GM19455 (cell line): Measurements from ENCODE around the gene LINGO1.

ENCODE experiments used
- ATAC-seq: cut with Tn5 transposase; IDR thresholded peaks from one replicate; pipeline ENCODE4 v1.9.1; 2021; ENCODE audit not compliant: unreplicated experiment

Gene LINGO1

DNA sequence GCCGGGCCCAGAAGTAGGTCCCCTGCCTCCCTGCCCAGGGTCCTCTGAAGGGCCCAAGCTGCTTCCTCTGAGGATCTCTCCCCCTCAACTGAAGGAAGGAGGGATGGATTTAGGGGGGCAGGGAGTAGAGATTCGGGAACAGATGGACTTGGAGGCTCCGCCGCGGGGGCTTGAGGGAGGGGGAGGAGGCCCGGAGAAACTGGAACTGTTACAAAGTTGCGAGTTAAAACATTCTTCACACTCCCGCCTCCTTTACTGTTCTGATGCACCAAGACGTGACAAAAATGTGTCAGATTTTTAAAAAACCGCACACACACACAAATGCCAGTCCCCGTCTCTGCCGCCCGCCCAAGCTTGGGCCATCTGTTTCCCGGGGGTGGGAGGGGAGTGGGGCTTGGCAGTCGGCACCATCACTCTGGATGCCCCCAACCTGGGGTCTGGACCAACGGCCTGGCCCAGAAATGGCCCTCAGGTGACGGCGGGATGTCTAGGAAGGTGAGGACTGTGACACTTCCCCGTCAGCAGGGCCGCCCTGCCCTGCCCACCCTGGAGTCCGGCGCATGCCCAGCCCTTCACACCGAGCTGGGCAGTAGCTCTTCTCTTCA, 25.0 kb upstream of the LINGO1 start:
- no peak for ATAC-seq

DNA sequence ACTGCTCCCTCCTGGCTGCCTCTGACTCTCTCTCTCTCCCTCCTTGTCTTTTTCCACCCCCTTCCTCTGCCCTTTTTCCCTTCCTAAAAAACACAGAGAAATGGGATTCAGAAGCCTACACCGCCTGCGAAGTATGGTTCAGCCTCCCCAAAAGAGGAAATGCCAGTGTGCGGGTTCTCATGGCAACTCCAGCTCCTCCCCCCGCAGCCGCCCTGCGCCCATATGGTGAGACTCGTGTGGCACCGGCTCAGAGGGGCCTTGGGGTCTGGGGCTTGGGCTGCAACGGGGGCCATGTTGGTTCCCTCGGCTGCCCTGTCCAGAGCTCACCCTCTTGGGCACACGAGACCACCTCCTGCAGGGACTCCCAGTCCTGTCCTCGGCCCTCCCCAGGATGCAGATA, 23.6 kb upstream of the LINGO1 start:
- ATAC-seq, result no peak

- ATAC-seq, result no peak
These were observed 22.3 kb upstream of the LINGO1 start for GRCh38 chr15:77654975-77655374.

DNA sequence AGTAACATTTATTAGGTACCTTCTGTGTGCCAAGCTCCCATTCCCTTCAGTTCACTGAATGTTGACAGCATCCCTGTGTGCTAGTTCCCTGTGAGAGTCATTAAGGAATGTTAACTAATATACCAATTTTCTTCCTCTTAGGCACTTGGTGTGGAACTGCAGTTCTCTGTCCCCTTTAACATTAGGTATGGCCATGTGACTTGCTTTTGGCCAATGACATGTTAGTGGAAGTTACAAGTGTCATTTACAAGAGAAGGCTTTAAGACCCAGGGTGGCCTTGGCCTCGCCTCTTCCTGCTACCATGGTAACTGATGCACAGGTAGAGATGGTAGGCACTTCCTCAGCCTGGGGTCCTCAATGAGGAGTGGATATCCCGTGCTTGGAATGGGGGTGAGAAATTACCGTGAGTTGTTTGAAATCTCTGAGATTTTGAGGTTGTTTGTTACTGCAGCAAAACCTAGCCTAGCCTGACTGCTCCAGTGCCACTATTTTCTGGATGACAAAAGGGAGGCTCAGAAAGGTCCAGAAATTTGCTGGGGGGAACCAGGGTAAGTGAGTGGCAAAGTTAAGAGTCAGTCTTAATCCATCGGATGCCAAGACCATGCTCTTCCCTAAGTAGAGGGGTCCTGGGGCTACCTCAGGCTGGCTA, 21.2 kb upstream of the LINGO1 start:
- no peak for ATAC-seq

- no peak for ATAC-seq
These were observed 17.6 kb upstream of the LINGO1 start for GRCh38 chr15:77650265-77650664.

- no peak for ATAC-seq
These were observed 16.9 kb upstream of the LINGO1 start for GRCh38 chr15:77649610-77650009.

DNA sequence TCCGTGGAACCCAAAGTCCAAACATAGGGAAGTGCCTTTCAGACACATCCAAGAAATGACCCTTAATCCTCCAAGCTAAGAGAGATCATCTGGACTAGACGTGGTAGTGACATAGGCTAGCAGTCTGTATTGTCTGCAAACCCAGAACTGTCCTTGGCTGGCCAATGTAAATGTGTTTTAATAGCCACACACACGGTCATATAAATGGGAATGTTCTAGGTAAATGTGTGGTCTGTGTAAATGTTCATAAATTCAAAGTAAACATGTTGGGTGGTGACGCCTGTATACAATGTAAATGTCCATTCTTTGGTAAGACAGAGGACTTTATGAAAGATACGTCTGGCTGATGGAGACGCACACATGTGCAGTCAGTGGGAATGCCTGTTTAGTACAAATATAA, 16.3 kb upstream of the LINGO1 start:
- no peak for ATAC-seq

DNA sequence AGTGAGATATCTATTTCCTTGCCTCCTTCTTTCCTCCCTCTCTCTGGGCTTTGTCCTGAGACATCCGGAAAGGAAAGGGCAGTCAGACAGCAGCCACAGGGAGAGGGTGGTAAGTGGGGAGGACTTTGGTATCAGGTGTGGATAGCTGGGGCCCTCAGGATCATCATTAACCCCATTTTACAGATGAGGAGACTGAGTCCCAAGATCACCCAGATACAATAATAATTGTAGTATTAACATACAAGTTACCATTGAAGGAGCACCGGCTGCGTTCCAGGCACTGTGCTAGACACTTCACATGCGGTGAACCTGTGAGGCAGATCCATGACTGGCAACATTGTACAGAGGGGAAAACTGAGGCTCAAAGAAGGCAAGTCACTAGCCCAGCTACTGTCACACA, 15.2 kb upstream of the LINGO1 start:
- no peak for ATAC-seq

DNA sequence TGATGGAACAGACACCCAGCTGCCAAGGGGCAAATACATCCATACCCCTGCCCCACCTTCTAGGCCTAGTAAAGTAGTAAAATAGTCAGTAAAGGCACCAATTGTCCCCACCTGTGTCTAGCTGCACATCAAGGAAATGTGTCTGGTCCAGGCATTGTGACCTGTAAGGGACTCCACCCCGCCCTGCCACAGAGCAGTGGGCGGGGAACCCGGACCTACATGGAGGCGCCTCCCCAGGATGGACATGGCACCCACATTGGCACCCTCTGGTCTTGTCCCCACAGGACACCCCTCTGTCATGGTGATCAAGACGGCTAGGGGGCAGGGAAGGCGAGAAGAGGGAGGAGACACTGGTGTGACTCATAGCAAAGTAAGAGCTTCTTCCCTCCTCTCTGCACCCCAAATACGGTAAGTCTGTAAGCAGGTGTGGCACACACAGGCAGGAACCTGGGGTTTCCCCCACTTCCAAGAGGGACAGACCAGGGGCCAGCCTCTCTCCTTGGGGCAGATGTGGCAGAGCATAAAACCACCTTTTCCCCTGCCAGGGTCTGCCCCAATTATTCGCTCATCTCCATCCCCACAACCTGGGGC, 13.5 kb upstream of the LINGO1 start:
- ATAC-seq, result no peak

DNA sequence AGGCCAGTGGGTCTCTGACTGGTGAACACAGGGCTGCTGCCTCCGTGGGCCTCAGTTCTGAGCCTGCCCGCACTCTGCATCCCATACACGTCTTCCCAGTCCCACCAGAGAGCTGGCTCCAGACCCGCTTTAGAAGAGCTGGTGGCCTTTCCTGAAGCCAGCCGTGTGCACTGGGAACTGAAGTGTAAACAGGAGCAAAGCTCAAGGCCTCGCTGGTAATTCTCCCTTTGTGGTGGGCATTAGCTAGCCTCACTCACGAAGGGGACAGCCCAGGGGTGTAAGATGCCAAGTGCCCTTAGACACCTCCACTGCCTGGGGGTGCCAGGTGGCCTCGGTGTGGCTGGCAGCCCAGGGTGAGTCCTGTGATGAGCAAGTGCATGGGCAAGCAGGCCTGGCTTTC, 12.9 kb upstream of the LINGO1 start:
- no peak for ATAC-seq

GRCh38 chr15:77644543-77645247, 12.0 kb upstream of the LINGO1 start:
- no peak for ATAC-seq

- ATAC-seq, result no peak
These were observed 11.1 kb upstream of the LINGO1 start for GRCh38 chr15:77643764-77644163.

DNA sequence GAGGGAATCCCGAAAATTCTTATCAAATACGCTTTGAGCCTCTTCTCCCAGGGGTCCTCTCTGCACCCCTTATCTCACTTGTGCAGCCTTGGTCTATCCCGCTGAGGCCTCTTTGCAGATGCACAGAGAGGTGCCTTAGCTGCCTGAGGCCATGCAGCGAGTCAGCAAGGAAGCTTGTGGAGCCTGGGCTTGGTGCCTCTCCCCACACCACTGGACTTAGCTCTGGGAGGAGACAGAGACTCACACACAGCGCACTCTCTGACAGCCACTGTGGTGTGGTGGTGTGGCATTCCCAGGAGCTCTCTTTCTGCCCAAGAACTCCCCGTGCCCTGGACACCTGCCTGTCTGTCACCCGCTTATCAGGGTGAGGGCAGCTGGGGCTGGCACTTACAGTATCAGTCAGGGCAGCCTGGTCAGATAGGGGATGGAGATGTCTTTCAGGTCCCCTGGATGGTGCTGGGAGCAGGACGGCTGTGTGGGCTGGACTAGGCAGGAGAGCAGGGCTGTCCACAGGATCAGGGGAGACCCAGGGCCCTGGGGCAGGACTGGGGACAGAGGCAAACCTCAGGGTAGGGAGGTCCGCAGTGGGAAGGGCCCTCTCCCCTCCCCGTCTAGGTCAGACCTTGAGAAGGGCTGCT, 10.2 kb upstream of the LINGO1 start:
- ATAC-seq, result no peak

DNA sequence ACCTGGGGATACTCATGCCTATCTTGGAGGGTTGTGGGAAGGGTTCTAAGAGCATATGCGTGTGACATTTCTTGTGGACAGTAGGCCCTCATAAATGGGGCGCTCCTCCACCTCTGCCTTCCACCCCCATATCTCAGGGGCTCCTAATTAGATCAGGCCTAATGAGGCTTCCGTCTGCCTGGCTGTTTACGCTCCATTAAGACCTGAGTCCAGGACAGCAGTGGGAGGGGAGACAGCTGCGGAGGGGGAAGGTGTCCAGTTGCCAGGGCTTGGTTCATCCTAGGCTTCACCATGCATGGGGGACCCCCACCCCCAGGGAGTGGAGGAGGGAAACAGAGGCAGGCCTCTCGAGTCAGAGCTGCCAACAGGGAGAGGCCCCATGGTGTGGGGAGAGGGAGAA, 9.3 kb upstream of the LINGO1 start:
- no peak for ATAC-seq

DNA sequence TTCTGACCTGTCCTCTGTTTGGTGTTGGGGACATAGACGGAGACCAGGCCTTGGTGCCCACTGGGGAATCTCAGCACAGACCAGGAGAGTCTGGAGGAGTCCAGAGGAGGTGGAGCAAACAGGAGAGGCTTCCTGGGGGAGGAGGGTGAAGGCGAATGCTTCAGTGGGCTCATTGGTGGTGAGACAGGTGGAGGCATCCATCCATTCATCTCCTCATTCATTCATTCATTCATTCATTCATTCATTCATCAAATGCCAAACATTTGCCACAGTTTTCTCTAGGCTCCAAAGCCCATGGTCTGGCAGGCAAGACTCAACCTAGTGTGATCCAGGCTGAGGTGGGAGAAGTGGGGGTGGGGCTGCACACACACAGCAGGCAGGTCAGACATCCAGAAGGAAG, 7.9 kb upstream of the LINGO1 start:
- no peak for ATAC-seq

- no peak for ATAC-seq
These were observed 6.7 kb upstream of the LINGO1 start for GRCh38 chr15:77639431-77639830.

DNA sequence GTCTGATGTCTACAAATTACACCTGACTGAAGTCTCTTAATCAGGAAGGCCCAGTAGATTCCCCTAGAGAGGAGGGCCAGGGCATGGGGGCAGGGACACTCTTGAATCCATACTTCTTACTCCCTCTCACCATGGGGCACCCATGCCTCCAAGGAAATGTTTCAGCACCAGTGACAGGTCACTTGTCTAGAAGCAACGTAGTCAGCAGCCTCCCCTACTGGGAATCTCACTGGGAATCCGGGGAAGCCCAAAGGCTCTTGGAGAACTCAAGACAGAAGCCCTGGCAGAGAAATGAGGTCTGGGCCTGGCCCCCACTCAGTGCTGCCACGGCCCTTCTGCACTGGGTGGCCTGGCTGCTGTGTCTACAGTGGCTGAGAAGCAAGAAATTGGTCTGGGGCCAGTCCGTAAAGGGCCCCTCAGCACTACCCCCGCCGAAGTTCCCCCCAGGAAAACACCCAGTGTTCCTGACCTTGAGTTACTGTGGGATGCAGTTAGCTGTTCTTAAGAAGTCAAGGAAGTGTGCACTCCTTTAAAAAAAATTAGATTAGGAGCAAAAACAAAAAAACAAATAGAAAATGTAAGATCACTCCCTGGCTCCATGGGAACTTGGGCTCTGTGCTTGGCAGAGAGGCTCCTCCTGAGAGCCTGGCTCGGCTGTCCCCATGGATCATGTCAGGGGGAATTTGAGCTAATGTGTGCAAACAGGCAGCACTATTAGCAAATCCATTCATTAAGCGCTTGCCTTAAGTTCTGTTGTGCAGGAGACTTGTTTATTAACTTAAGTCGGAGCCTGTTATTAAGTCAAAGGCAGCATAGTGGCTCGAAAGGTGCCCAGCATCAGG, 5.4 kb upstream of the LINGO1 start:
- no peak for ATAC-seq

- no peak for ATAC-seq
These were observed 3.5 kb upstream of the LINGO1 start for GRCh38 chr15:77636209-77636608.

GRCh38 chr15:77634266-77634962, 1.7 kb upstream of the LINGO1 start:
- ATAC-seq, result no peak

DNA sequence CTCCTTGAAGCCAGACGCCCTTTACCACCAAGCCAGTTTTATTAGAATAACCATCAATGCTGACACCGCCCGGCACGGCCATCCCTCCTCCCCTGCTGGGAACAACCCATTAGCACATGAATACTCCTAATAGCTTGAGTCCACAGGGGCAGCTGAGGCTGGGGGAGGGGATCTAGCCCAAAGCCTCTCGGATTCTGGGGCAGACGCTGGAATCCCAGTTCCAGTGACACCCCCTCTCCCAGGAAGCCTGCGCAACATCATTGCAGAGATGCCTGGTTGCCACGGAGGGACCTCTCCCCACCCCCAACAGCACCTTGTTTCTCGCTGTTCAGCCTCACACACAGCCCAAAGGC, 1.2 kb upstream of the LINGO1 start:
- no peak for ATAC-seq
